NCI-H2196 (cell line): ENCODE measurements around the gene PAPSS1.

Experiments used
- DNase-seq: peaks from one replicate; lab custom pipeline; 2025; ENCODE audit not compliant: unreplicated experiment; lab: John Stamatoyannopoulos, UW

PAPSS1 gene

DNA sequence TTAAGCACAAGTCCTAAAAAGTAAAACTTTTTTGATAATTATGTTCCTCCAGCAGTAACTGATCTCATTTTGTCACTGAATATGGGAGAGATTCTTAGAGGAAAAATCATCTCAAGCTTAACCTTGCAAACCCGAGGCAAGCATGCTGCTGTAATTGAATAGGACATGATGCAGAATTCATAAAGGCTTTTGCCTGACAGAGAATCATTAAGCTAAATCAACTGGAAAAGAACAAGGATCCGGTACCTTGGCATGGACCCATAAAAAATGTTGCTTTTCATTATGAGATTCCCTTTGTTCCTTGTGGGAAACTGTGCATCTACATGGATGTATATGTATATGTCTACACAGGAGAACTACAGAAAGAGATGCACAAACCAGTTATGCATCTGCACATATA is 149.1 kb downstream of the PAPSS1 start:
- DNase-seq = no peak

DNA sequence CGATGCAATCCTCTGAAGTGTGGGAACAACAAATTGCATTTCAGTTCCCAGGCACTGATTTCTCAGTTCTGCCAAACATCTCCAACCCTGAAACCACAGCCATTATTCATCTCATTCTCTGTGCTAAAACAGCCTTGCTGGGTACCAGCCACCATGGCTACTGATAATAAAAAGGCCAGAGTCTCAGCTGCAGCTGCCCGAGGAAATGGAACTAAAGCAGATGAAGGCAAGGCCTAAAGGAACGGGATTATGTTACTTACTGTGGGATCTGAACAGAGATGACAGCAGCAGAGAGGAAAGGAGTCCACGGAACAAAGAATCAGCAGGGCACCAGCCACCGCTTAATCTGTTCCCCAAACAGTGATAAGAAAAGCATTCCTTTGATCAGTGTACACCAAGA is 155.7 kb downstream of the PAPSS1 start:
- no peak for DNase-seq
